CD8-positive, alpha-beta memory T cell (primary cell): ENCODE measurements around the gene CETP. TPM values are rescaled to one million over a fixed set of nuclear protein-coding genes. Genes with fewer than 3 reads are reported as not detected.

Source experiments
- CTCF ChIA-PET: fragments of 350-600 bp; sonication (Branson Sonifier 250); formaldehyde crosslinking; loops from one replicate; lab custom pipeline; 2021; ENCODE audit warnings: antibody characterized with exemption; lab: Charles Lee
- POLR2A ChIA-PET: fragments of 350-600 bp; sonication (Branson Sonifier 250); formaldehyde crosslinking; loops from one replicate; lab custom pipeline; 2021; ENCODE audit warnings: antibody characterized with exemption; lab: Charles Lee
- DNase-seq, 5 donors: peaks; one replicate each; pipeline versions ENCODE4 v3.0.0 to v3.0.0-alpha.2; 2020 to 2022; ENCODE audit warnings: mixed read lengths in 1 of 5
- H3K27ac ChIP-seq: one replicate; pipeline ENCODE4 v1.7.0; 2013; ENCODE audit warnings: low read depth, mild to moderate bottlenecking, low read length, moderate library complexity
- H3K27me3 ChIP-seq: 2 replicates; pipeline ENCODE4 v1.7.0; 2013; ENCODE audit warnings: low read length, mild to moderate bottlenecking; ENCODE audit not compliant: insufficient read depth, poor library complexity, severe bottlenecking
- H3K36me3 ChIP-seq: 2 replicates; pipeline ENCODE4 v1.7.0; 2013; ENCODE audit warnings: mild to moderate bottlenecking, low read length, moderate library complexity; ENCODE audit not compliant: insufficient read depth
- H3K4me1 ChIP-seq: 2 replicates; pipeline ENCODE4 v1.7.0; 2013; ENCODE audit warnings: mild to moderate bottlenecking, low read length, moderate library complexity; ENCODE audit not compliant: insufficient read depth
- H3K4me3 ChIP-seq: 2 replicates; pipeline ENCODE4 v1.7.0; 2013; ENCODE audit warnings: mild to moderate bottlenecking, low read length
- H3K9me3 ChIP-seq: 2 replicates; pipeline ENCODE4 v1.7.0; 2013; ENCODE audit warnings: mild to moderate bottlenecking, low read length
- H3K27ac Mint-ChIP-seq, 8 donors: one replicate each; pipeline ENCODE4 v1.8.0; 2020 to 2021; ENCODE audit warnings: mixed read lengths in 8 of 8, mild to moderate bottlenecking in 6 of 8, inconsistent platforms in 3 of 8, moderate library complexity in 3 of 8
- H3K27me3 Mint-ChIP-seq, 2 donors: one replicate each; pipeline ENCODE4 v1.8.0; 2020 to 2021; ENCODE audit warnings: mixed read lengths in 2 of 2, mild to moderate bottlenecking in 1 of 2, moderate library complexity in 1 of 2
- H3K36me3 Mint-ChIP-seq, 3 donors: one replicate each; pipeline ENCODE4 v1.8.0; 2020 to 2021; ENCODE audit warnings: mixed read lengths in 3 of 3, inconsistent platforms in 1 of 3, mild to moderate bottlenecking in 1 of 3
- H3K4me1 Mint-ChIP-seq, 3 donors: one replicate each; pipeline ENCODE4 v1.8.0; 2020 to 2021; ENCODE audit warnings: mixed read lengths in 3 of 3, inconsistent platforms in 1 of 3, mild to moderate bottlenecking in 1 of 3
- H3K4me3 Mint-ChIP-seq, 7 donors: one replicate each; pipeline ENCODE4 v1.8.0; 2020 to 2021; ENCODE audit warnings: mixed read lengths in 7 of 7, mild to moderate bottlenecking in 6 of 7, moderate library complexity in 4 of 7, inconsistent platforms in 2 of 7
- H3K9me3 Mint-ChIP-seq, 5 donors: one replicate each; pipeline ENCODE4 v1.8.0; 2020 to 2022; ENCODE audit warnings: mixed read lengths in 5 of 5, mild to moderate bottlenecking in 3 of 5, moderate library complexity in 2 of 5, inconsistent platforms in 1 of 5
- polyA plus RNA-seq: library from polyadenylated mRNA; unstranded; fragments of 300-500 nt; fragmentation: Illumina TruSeq; gene quantifications from one replicate; pipeline ENCODE4 v1.2.3, GENCODE V29; 2021
- total RNA-seq, 2 experiments: library from RNA; stranded (reverse); gene quantifications; one replicate each; pipeline ENCODE4 v1.2.3, GENCODE V29; 2021

The CETP gene, protein sequence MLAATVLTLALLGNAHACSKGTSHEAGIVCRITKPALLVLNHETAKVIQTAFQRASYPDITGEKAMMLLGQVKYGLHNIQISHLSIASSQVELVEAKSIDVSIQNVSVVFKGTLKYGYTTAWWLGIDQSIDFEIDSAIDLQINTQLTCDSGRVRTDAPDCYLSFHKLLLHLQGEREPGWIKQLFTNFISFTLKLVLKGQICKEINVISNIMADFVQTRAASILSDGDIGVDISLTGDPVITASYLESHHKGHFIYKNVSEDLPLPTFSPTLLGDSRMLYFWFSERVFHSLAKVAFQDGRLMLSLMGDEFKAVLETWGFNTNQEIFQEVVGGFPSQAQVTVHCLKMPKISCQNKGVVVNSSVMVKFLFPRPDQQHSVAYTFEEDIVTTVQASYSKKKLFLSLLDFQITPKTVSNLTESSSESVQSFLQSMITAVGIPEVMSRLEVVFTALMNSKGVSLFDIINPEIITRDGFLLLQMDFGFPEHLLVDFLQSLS
- not detected for total RNA-seq
- polyA plus RNA-seq = not detected

DNA sequence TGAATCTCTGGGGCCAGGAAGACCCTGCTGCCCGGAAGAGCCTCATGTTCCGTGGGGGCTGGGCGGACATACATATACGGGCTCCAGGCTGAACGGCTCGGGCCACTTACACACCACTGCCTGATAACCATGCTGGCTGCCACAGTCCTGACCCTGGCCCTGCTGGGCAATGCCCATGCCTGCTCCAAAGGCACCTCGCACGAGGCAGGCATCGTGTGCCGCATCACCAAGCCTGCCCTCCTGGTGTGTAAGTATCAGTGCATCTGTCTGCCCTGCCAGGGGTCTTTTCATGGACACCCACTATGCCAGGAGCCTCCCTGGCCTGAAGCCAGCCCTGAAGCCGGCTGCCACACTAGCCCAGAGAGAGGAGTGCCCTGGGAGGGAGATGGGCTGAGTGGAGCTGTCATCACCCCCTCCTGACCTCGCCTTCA is at the start of gene CETP:
TSS of gene CETP (plus strand) at position 100 of the 431 bp plus-strand sequence. CDS start at position 130, 30 bp downstream.
- POLR2A ChIA-PET = no interaction called here
- H3K27ac ChIP-seq = no peak within 1 kb of the TSS
- CTCF ChIA-PET = interaction anchor here (0.7 to 6.2 kb wide), 6 partner anchors 9 to 93 kb away, joined by 3 to 80 read pairs (median 24); partner anchors contain the start of gene NLRC5
- no peak for DNase-seq
- Mint-ChIP-seq H3K4me1 (peaks cover 18 to 22% (median 21%) of the 10 kb centered on the region in 3 donors), H3K36me3 (no peaks in the 10 kb centered on the region), H3K27me3 (peaks cover 0 to 1% of the 10 kb centered on the region in 2 donors), H3K4me3 (no peak within 1 kb of the TSS), H3K9me3 (no peaks in the 10 kb centered on the region), H3K27ac (peak within 1 kb of the TSS in 1 of 8 donors; percentile 59)
- peaks cover 21% of the 10 kb centered on the region for H3K4me1 ChIP-seq
- H3K27me3 ChIP-seq = no peaks in the 10 kb centered on the region
- no peak within 1 kb of the TSS for H3K4me3 ChIP-seq
- H3K9me3 ChIP-seq = no peaks in the 10 kb centered on the region
- H3K36me3 ChIP-seq = no peaks in the 10 kb centered on the region

- peaks cover 6 to 10% of the 10 kb centered on the region in 2 donors for H3K27me3 Mint-ChIP-seq
- ChIA-PET CTCF (no interaction called here), POLR2A (no interaction called here)
- H3K4me1 Mint-ChIP-seq = peaks cover 14% of the 10 kb centered on the region in 3 donors
- H3K4me3 Mint-ChIP-seq = no peak overlapping the region
- no peaks in the 10 kb centered on the region for H3K9me3 Mint-ChIP-seq
- H3K4me1 ChIP-seq = peaks cover 25% of the 10 kb centered on the region
- H3K27ac Mint-ChIP-seq = peak overlapping the region in 1 of 8 donors; percentile 9
- H3K36me3 ChIP-seq = no peaks in the 10 kb centered on the region
- H3K27me3 ChIP-seq = peaks cover 3% of the 10 kb centered on the region
- H3K36me3 Mint-ChIP-seq = no peaks in the 10 kb centered on the region
- DNase-seq = peak in 1 of 5 donors; percentile 21
- no peak overlapping the region for H3K27ac ChIP-seq
- no peak overlapping the region for H3K4me3 ChIP-seq
- no peaks in the 10 kb centered on the region for H3K9me3 ChIP-seq
Measured at GRCh38 chr16:56912746-56913708, 48.7 kb upstream of the CETP start.

- CTCF ChIA-PET = no interaction called here
- H3K27ac Mint-ChIP-seq = no peak overlapping the region
Measured at GRCh38 chr16:56914896-56915295, 46.9 kb upstream of the CETP start.

GRCh38 chr16:56915336-56916119 is 46.2 kb upstream of the CETP start:
- peak in 1 of 5 donors; percentile 5 for DNase-seq
- Histone ChIP-seq H3K36me3 (no peaks in the 10 kb centered on the region), H3K4me3 (no peak overlapping the region), H3K27me3 (peaks cover 3% of the 10 kb centered on the region), H3K9me3 (no peaks in the 10 kb centered on the region), H3K4me1 (peaks cover 24% of the 10 kb centered on the region), H3K27ac (no peak overlapping the region)
- Mint-ChIP-seq H3K4me3 (no peak overlapping the region), H3K9me3 (no peaks in the 10 kb centered on the region), H3K4me1 (peaks cover 14 to 16% (median 14%) of the 10 kb centered on the region in 3 donors), H3K27me3 (peaks cover 8 to 10% of the 10 kb centered on the region in 2 donors), H3K36me3 (no peaks in the 10 kb centered on the region), H3K27ac (peak overlapping the region in 1 of 8 donors; percentile 17)
- ChIA-PET CTCF (no interaction called here), POLR2A (interaction anchor here (2.8 kb wide), 1 partner anchor 16 kb away, joined by 9 read pairs; the partner anchor contains the start of gene HERPUD1)

More at GRCh38 chr16:56914896-56915295, 46.9 kb upstream of the CETP start:
- POLR2A ChIA-PET = interaction anchor here (2.8 kb wide), 1 partner anchor 17 kb away, joined by 9 read pairs; the partner anchor contains the start of gene HERPUD1
- peak in 1 of 5 donors; percentile 17 for DNase-seq
- no peak overlapping the region for H3K4me3 Mint-ChIP-seq
- Histone ChIP-seq H3K27ac (no peak overlapping the region), H3K27me3 (peaks cover 3% of the 10 kb centered on the region), H3K36me3 (no peaks in the 10 kb centered on the region), H3K9me3 (no peaks in the 10 kb centered on the region), H3K4me3 (no peak overlapping the region), H3K4me1 (peaks cover 25% of the 10 kb centered on the region)
- no peaks in the 10 kb centered on the region for H3K36me3 Mint-ChIP-seq
- H3K4me1 Mint-ChIP-seq = peaks cover 14 to 16% (median 14%) of the 10 kb centered on the region in 3 donors
- H3K27me3 Mint-ChIP-seq = peaks cover 8 to 10% of the 10 kb centered on the region in 2 donors
- no peaks in the 10 kb centered on the region for H3K9me3 Mint-ChIP-seq

- CTCF ChIA-PET = no interaction called here
- Histone ChIP-seq H3K4me3 (peak overlapping the region; percentile 20), H3K27me3 (no peaks in the 10 kb centered on the region), H3K9me3 (no peaks in the 10 kb centered on the region), H3K36me3 (no peaks in the 10 kb centered on the region), H3K27ac (no peak overlapping the region), H3K4me1 (peaks cover 15% of the 10 kb centered on the region)
- H3K4me3 Mint-ChIP-seq = peak overlapping the region in 6 of 7 donors; percentile 23 to 84 (median 44)
- peaks cover 8 to 10% of the 10 kb centered on the region in 2 donors for H3K27me3 Mint-ChIP-seq
- peak in 2 of 5 donors; percentile 12 to 26 for DNase-seq
- H3K4me1 Mint-ChIP-seq = peaks cover 14 to 16% (median 14%) of the 10 kb centered on the region in 3 donors
- no peaks in the 10 kb centered on the region for H3K9me3 Mint-ChIP-seq
- peak overlapping the region; percentile 23 to 89 (median 70) for H3K27ac Mint-ChIP-seq
- POLR2A ChIA-PET = interaction anchor here (2.8 kb wide), 1 partner anchor 15 kb away, joined by 9 read pairs; the partner anchor contains the start of gene HERPUD1
- peaks cover 0 to 2% (median 0%) of the 10 kb centered on the region in 3 donors for H3K36me3 Mint-ChIP-seq
Measured at GRCh38 chr16:56916571-56917403, 45.0 kb upstream of the CETP start.

- ChIA-PET POLR2A (no interaction called here), CTCF (interaction anchor here (1.1 to 1.7 kb wide), 2 partner anchors 9 to 14 kb away, joined by 3 to 4 read pairs; no protein-coding TSS in a partner anchor)
- no peaks in the 10 kb centered on the region for H3K9me3 Mint-ChIP-seq
- no peaks in the 10 kb centered on the region for H3K9me3 ChIP-seq
- peaks cover 15% of the 10 kb centered on the region for H3K4me1 ChIP-seq
- no peak overlapping the region for H3K4me3 ChIP-seq
- no peak overlapping the region for H3K4me3 Mint-ChIP-seq
- no peaks in the 10 kb centered on the region for H3K27me3 ChIP-seq
- H3K27ac ChIP-seq = no peak overlapping the region
- no peaks in the 10 kb centered on the region for H3K36me3 ChIP-seq
- peaks cover 14 to 16% (median 14%) of the 10 kb centered on the region in 3 donors for H3K4me1 Mint-ChIP-seq
- peaks cover 0 to 2% (median 0%) of the 10 kb centered on the region in 3 donors for H3K36me3 Mint-ChIP-seq
- H3K27ac Mint-ChIP-seq = peak overlapping the region in 1 of 8 donors; percentile 34
- peaks cover under 1 to 7% of the 10 kb centered on the region in 2 donors for H3K27me3 Mint-ChIP-seq
- DNase-seq = no peak
Measured at GRCh38 chr16:56918467-56919012, 43.2 kb upstream of the CETP start.
